MCF 10A (cell line): ENCODE results near the gene TGFBR1. TPM values are rescaled to one million over a fixed set of nuclear protein-coding genes. Genes with fewer than 3 reads are reported as not detected.

Experiments used
- BruUV-seq: library from RNA; stranded (reverse); fragments of 400-500 nt; replicated peaks from 2 replicates; lab custom pipeline; 2021; lab: Mats Ljungman, UMichigan
- CTCF ChIA-PET: fragments of 300-600 bp; sonication (Branson Sonifier 250); formaldehyde crosslinking; extraction: SDS; loops from one replicate; lab custom pipeline; 2021; ENCODE audit warnings: antibody characterized with exemption, inconsistent platforms; lab: Yijun Ruan, JAX
- POLR2A ChIA-PET: fragments of 300-600, 350-650 bp; sonication (Branson Sonifier 250); formaldehyde crosslinking; extraction: SDS; loops from one replicate; lab custom pipeline; 2020; ENCODE audit warnings: antibody characterized with exemption, inconsistent platforms; lab: Yijun Ruan, JAX
- DNase-seq: peaks from one replicate; pipeline ENCODE4 v3.0.0-alpha.2; 2018; ENCODE audit not compliant: unreplicated experiment
- H3K27ac Mint-ChIP-seq: one replicate; pipeline ENCODE4 v1.8.0; 2022; ENCODE audit warnings: mild to moderate bottlenecking, low read depth, mixed read lengths; ENCODE audit not compliant: unreplicated experiment
- H3K27me3 Mint-ChIP-seq: one replicate; pipeline ENCODE4 v1.8.0; 2022; ENCODE audit warnings: mixed read lengths; ENCODE audit not compliant: insufficient read depth, unreplicated experiment
- H3K36me3 Mint-ChIP-seq: one replicate; pipeline ENCODE4 v1.8.0; 2022; ENCODE audit warnings: mild to moderate bottlenecking, moderate library complexity, mixed read lengths; ENCODE audit not compliant: insufficient read depth, unreplicated experiment
- H3K4me1 Mint-ChIP-seq: one replicate; pipeline ENCODE4 v1.8.0; 2022; ENCODE audit warnings: mixed read lengths; ENCODE audit not compliant: insufficient read depth, unreplicated experiment
- H3K4me3 Mint-ChIP-seq: one replicate; pipeline ENCODE4 v1.8.0; 2022; ENCODE audit warnings: mild to moderate bottlenecking, moderate library complexity, mixed read lengths; ENCODE audit not compliant: unreplicated experiment
- H3K9me3 Mint-ChIP-seq: one replicate; pipeline ENCODE4 v1.8.0; 2022; ENCODE audit warnings: mixed read lengths; ENCODE audit not compliant: unreplicated experiment
- intact Hi-C: fragments of 100-400 bp; cut with micrococcal nuclease; formaldehyde crosslinking; loops from 2 replicates; pipeline ENCODE4 v1.14.1; 2022
- total RNA-seq: library from RNA; stranded (reverse); gene quantifications from 2 replicates; pipeline ENCODE4 v1.2.3, GENCODE V29; 2022
- TF ChIP-seq, protein P1 (sequence below): fragments of 200-600 bp; IDR thresholded peaks from one replicate; pipeline ENCODE4 v1.8.0; 2022; ENCODE audit warnings: antibody characterized with exemption, mild to moderate bottlenecking; ENCODE audit not compliant: unreplicated experiment

The TGFBR1 gene
- total RNA-seq, 1 experiment from 2014 or later, result 27.6 TPM

DNA sequence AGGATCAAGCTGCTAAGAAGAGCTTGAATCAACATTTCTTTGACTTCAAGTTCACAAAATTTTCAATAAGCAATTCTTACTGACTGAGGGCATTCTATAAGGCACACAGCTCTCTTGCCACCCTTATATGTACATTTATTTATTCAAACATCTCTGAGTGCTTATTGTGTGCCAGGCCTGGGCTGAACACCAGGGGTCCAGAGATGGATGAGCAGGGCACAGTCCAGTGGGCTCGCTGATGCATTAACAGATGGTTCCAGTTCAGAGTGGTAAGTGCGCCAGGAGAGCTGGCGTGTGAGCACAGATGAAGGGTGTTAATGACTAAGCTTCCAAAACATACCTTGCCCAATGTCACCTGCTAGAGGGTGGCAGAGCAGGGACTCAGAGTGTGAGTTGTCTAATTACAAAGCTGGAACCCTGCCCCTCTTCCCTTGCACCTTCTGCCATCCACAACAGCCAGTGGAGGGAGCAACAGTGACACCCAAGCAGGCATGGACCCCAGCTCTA is 92.3 kb downstream of the TGFBR1 start:
- no TSS peak for BruUV-seq
- ChIA-PET POLR2A (interaction anchor here (1.2 kb wide), 1 partner anchor 16 kb away, joined by 3 read pairs; no protein-coding TSS in a partner anchor), CTCF (interaction anchor here (0.9 to 2.2 kb wide), 4 partner anchors 12 to 1128 kb away, joined by 3 to 26 read pairs (median 4); no protein-coding TSS in a partner anchor)
- H3K9me3 Mint-ChIP-seq, result no peaks in the 10 kb centered on the region
- no peak overlapping the region for H3K4me3 Mint-ChIP-seq
- H3K36me3 Mint-ChIP-seq, result no peaks in the 10 kb centered on the region
- no peak for DNase-seq
- peaks cover 49% of the 10 kb centered on the region for H3K27me3 Mint-ChIP-seq
- H3K27ac Mint-ChIP-seq, result no peak overlapping the region
- TF ChIP-seq, protein P1, sequence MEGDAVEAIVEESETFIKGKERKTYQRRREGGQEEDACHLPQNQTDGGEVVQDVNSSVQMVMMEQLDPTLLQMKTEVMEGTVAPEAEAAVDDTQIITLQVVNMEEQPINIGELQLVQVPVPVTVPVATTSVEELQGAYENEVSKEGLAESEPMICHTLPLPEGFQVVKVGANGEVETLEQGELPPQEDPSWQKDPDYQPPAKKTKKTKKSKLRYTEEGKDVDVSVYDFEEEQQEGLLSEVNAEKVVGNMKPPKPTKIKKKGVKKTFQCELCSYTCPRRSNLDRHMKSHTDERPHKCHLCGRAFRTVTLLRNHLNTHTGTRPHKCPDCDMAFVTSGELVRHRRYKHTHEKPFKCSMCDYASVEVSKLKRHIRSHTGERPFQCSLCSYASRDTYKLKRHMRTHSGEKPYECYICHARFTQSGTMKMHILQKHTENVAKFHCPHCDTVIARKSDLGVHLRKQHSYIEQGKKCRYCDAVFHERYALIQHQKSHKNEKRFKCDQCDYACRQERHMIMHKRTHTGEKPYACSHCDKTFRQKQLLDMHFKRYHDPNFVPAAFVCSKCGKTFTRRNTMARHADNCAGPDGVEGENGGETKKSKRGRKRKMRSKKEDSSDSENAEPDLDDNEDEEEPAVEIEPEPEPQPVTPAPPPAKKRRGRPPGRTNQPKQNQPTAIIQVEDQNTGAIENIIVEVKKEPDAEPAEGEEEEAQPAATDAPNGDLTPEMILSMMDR, result no peak
- intact Hi-C loops, result no loop called here
- no peaks in the 10 kb centered on the region for H3K4me1 Mint-ChIP-seq

DNA sequence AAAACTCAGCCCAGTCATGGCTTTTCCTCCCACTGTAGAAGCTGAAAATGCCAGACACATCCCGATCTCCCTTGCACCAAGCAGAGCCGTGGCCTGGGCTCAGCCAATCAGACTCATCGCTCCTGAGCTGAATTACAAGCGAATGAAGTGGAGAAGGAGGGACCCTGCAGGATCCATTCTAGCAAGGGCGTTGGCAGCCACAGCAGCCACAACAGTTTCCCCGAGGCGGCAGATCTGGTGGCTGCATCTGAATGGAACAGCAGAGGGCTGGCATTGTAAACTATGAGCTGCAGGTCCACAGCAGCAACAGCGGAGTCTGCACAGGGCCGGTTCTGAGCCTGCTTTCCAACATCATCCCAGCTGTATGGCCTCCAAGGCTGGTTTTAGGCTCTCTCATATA is 93.1 kb downstream of the TGFBR1 start:
- ChIA-PET CTCF (interaction anchor here (0.6 to 2.2 kb wide), 6 partner anchors 13 to 1542 kb away, joined by 3 to 26 read pairs (median 4); no protein-coding TSS in a partner anchor), POLR2A (interaction anchor here (1.2 kb wide), 1 partner anchor 15 kb away, joined by 3 read pairs; no protein-coding TSS in a partner anchor)
- no peaks in the 10 kb centered on the region for H3K36me3 Mint-ChIP-seq
- TF ChIP-seq, protein P1, result no peak
- no peak overlapping the region for H3K4me3 Mint-ChIP-seq
- H3K27ac Mint-ChIP-seq, result no peak overlapping the region
- peaks cover 41% of the 10 kb centered on the region for H3K27me3 Mint-ChIP-seq
- no peaks in the 10 kb centered on the region for H3K9me3 Mint-ChIP-seq
- no peak for DNase-seq
- BruUV-seq, result no TSS peak
- intact Hi-C loops, result no loop called here
- no peaks in the 10 kb centered on the region for H3K4me1 Mint-ChIP-seq

DNA sequence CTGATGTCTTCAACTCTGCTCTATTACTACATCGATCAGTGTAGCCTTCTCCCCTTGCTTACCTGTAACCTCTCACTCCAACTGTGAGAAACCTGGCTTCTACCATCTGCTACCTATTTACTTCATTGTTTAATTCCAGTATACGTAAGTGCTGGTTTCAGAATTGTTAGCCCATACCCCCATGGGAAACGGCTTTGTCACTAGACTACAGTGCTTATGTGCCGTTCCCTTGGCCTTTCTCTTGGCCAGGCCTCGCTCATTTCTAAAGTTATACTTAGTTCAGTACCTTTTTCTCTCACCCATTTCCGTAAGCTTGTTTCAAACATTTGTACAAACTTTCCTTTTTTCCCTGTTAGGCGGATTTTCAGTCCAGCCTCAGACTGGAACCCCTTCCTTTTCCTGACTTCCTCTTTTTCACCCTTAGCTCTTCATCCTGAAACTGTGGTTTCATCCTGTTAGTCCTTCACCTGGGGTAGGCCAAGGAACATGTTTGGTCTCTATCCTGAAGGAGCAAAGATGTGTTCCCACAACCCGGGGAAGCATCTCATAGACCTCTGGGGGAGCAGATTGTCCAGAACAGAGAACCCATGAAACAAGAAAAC is 95.1 kb downstream of the TGFBR1 start:
- intact Hi-C loops, result no loop called here
- CTCF ChIA-PET, result interaction anchor here (0.8 kb wide), 1 partner anchor 15 kb away, joined by 5 read pairs; no protein-coding TSS in a partner anchor
- Mint-ChIP-seq H3K4me3 (no peak overlapping the region), H3K36me3 (no peaks in the 10 kb centered on the region), H3K4me1 (no peaks in the 10 kb centered on the region), H3K9me3 (no peaks in the 10 kb centered on the region), H3K27me3 (peaks cover 21% of the 10 kb centered on the region), H3K27ac (no peak overlapping the region)
- DNase-seq, result no peak
- POLR2A ChIA-PET, result interaction anchor here (0.6 to 1.2 kb wide), 4 partner anchors 21 to 1117 kb away, joined by 3 to 4 read pairs (median 3); partner anchors contain the start of genes ERP44 and INVS
- BruUV-seq, result no TSS peak
- TF ChIP-seq, protein P1, result no peak

DNA sequence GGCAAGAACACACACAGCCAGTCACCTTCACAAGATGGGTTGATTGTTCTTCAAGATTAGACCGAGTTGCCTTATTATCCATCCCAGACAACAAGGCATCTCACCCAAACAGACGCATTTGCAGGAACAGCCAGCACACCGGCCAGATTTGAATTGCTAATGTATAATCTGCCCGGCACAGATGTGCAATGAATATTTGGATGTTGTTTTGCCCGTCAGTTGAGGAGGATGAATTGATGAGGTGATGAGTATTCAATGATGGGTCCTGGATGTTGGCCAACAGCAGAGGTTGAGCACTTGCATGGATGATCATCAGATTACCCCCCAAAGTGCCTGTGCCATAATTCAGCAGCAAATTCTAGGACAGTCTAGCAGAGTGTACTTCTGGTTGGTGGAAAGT is 96.7 kb downstream of the TGFBR1 start:
- no peak overlapping the region for H3K4me3 Mint-ChIP-seq
- ChIA-PET CTCF (interaction anchor here (0.6 to 2.5 kb wide), 2 partner anchors 16 to 21 kb away, joined by 3 to 9 read pairs; partner anchors contain the start of gene SEC61B), POLR2A (interaction anchor here (1.0 to 1.3 kb wide), 3 partner anchors 8 to 21 kb away, joined by 3 to 4 read pairs (median 4); no protein-coding TSS in a partner anchor)
- BruUV-seq, result no TSS peak
- H3K4me1 Mint-ChIP-seq, result no peaks in the 10 kb centered on the region
- no peaks in the 10 kb centered on the region for H3K36me3 Mint-ChIP-seq
- TF ChIP-seq, protein P1, result no peak
- H3K27ac Mint-ChIP-seq, result no peak overlapping the region
- intact Hi-C loops, result no loop called here
- H3K9me3 Mint-ChIP-seq, result no peaks in the 10 kb centered on the region
- peaks cover 5% of the 10 kb centered on the region for H3K27me3 Mint-ChIP-seq
- DNase-seq, result no peak
